HG03558 (cell line): ENCODE results near the gene MYF6.
"Not testable (repeated sequence)": the region's sequence is repeated elsewhere in the genome, so short reads cannot be mapped to it uniquely, and the experiment has no call there.

Experiments
- ATAC-seq: cut with Tn5 transposase; IDR thresholded peaks from one replicate; pipeline ENCODE4 v1.9.1; 2021; ENCODE audit warnings: moderate number of reproducible peaks; ENCODE audit not compliant: unreplicated experiment; ENCODE audit errors: extremely low read depth

The MYF6 gene

GRCh38 chr12:80707126-80707829, at the start of gene MYF6:
MYF6 (plus strand) TSS chr12:80707634; CDS start chr12:80707720, 86 bp downstream.
- no peak for ATAC-seq

GRCh38 chr12:80659512-80660063, 47.8 kb upstream of the MYF6 start:
- ATAC-seq, result no peak

- no peak for ATAC-seq
These were observed 44.8 kb upstream of the MYF6 start for GRCh38 chr12:80662586-80662985.

GRCh38 chr12:80670214-80670613, 37.2 kb upstream of the MYF6 start:
- ATAC-seq, result no peak

- not testable (repeated sequence) for ATAC-seq
These were observed 31.3 kb upstream of the MYF6 start for GRCh38 chr12:80676042-80676636.

GRCh38 chr12:80676856-80677255, 30.6 kb upstream of the MYF6 start:
- ATAC-seq, result no peak

- ATAC-seq, result no peak
These were observed 29.4 kb upstream of the MYF6 start for GRCh38 chr12:80677994-80678393.

GRCh38 chr12:80679346-80680131, 27.9 kb upstream of the MYF6 start:
- no peak for ATAC-seq

- peak; percentile 73 for ATAC-seq
These were observed 26.1 kb upstream of the MYF6 start for GRCh38 chr12:80681287-80681686.

- no peak for ATAC-seq
These were observed 25.6 kb upstream of the MYF6 start for GRCh38 chr12:80681786-80682185.

GRCh38 chr12:80684077-80684495, 23.3 kb upstream of the MYF6 start:
- no peak for ATAC-seq

GRCh38 chr12:80690090-80690489, 17.3 kb upstream of the MYF6 start:
- no peak for ATAC-seq

GRCh38 chr12:80690513-80690912, 16.9 kb upstream of the MYF6 start:
- no peak for ATAC-seq

GRCh38 chr12:80692114-80692513, 15.3 kb upstream of the MYF6 start:
- ATAC-seq, result no peak

- ATAC-seq, result no peak
These were observed 10.1 kb upstream of the MYF6 start for GRCh38 chr12:80697270-80697887.

GRCh38 chr12:80698256-80698655, 9.2 kb upstream of the MYF6 start:
- no peak for ATAC-seq

GRCh38 chr12:80698847-80699542, 8.4 kb upstream of the MYF6 start:
- no peak for ATAC-seq

- ATAC-seq, result no peak
These were observed 7.1 kb upstream of the MYF6 start for GRCh38 chr12:80700327-80700726.

- ATAC-seq, result no peak
These were observed 6.0 kb upstream of the MYF6 start for GRCh38 chr12:80701388-80701787.
